H9 (cell line): Measurements from ENCODE around the gene UBAP1. TPM values are rescaled to one million over a fixed set of nuclear protein-coding genes. Genes with fewer than 3 reads are reported as not detected.

Experiments
- DNase-seq: peaks from one replicate; pipeline ENCODE4 v3.0.0-alpha.2; 2017
- H2AFZ ChIP-seq: one replicate; pipeline ENCODE4 v1.6.1; 2013; ENCODE audit warnings: mild to moderate bottlenecking, low read length, control low read depth, moderate library complexity
- H2AK5ac ChIP-seq: 2 replicates; pipeline ENCODE4 v1.6.1; 2013; ENCODE audit warnings: low read length, control low read depth, mixed read lengths; ENCODE audit not compliant: insufficient read length
- H2BK120ac ChIP-seq: one replicate; pipeline ENCODE4 v1.6.1; 2013; ENCODE audit warnings: low read depth, mild to moderate bottlenecking, low read length, control low read depth, inconsistent platforms; ENCODE audit not compliant: poor library complexity, severe bottlenecking
- H2BK12ac ChIP-seq: 2 replicates; pipeline ENCODE4 v1.6.1; 2013; ENCODE audit warnings: low read length, control low read depth, mixed read lengths, low read depth; ENCODE audit not compliant: insufficient read length
- H2BK15ac ChIP-seq: 2 replicates; pipeline ENCODE4 v1.6.1; 2013; ENCODE audit warnings: low read depth, low read length, control low read depth
- H2BK20ac ChIP-seq: one replicate; pipeline ENCODE4 v1.6.1; 2013; ENCODE audit warnings: low read depth, mild to moderate bottlenecking, low read length, control low read depth, inconsistent platforms; ENCODE audit not compliant: poor library complexity, severe bottlenecking
- H2BK5ac ChIP-seq: 2 replicates; pipeline ENCODE4 v1.6.1; 2013; ENCODE audit warnings: low read length, control low read depth, mixed read lengths; ENCODE audit not compliant: insufficient read length
- H3K14ac ChIP-seq: 2 replicates; pipeline ENCODE4 v1.6.1; 2013; ENCODE audit warnings: low read length, control low read depth; ENCODE audit not compliant: insufficient read depth
- H3K18ac ChIP-seq: 2 replicates; pipeline ENCODE4 v1.6.1; 2013; ENCODE audit warnings: low read depth, mild to moderate bottlenecking, mixed read lengths, low read length, control low read depth; ENCODE audit not compliant: insufficient read length
- H3K23ac ChIP-seq: 2 replicates; pipeline ENCODE4 v1.6.1; 2013; ENCODE audit warnings: low read length, control low read depth, mixed read lengths, low read depth; ENCODE audit not compliant: insufficient read length
- H3K23me2 ChIP-seq: 2 replicates; pipeline ENCODE4 v1.6.1; 2013; ENCODE audit warnings: low read depth, mild to moderate bottlenecking, mixed read lengths, low read length, control low read depth; ENCODE audit not compliant: insufficient read length, poor library complexity, severe bottlenecking
- H3K27ac ChIP-seq: 2 replicates; pipeline ENCODE4 v1.5.1; 2013; ENCODE audit warnings: low read length, control low read depth, mixed read lengths, low read depth; ENCODE audit not compliant: insufficient read length
- H3K27me3 ChIP-seq: 2 replicates; pipeline ENCODE4 v1.6.1; 2013; ENCODE audit warnings: low read length, control low read depth, inconsistent platforms; ENCODE audit not compliant: insufficient read depth
- H3K4ac ChIP-seq: 2 replicates; pipeline ENCODE4 v1.6.1; 2013; ENCODE audit warnings: low read depth, mild to moderate bottlenecking, control low read depth, inconsistent platforms, low read length, moderate library complexity
- H3K4me1 ChIP-seq: 2 replicates; pipeline ENCODE4 v1.6.1; 2013; ENCODE audit warnings: low read length, control low read depth, inconsistent platforms; ENCODE audit not compliant: insufficient read depth
- H3K4me2 ChIP-seq: 2 replicates; pipeline ENCODE4 v1.6.1; 2013; ENCODE audit warnings: low read length, control low read depth, mixed read lengths; ENCODE audit not compliant: insufficient read length, insufficient read depth
- H3K56ac ChIP-seq: 2 replicates; pipeline ENCODE4 v1.6.1; 2013; ENCODE audit warnings: low read depth, mild to moderate bottlenecking, mixed read lengths, low read length, control low read depth; ENCODE audit not compliant: insufficient read length
- H3K79me1 ChIP-seq: 2 replicates; pipeline ENCODE4 v1.6.1; 2013; ENCODE audit warnings: low read depth, mild to moderate bottlenecking, moderate library complexity, low read length, control low read depth, inconsistent platforms; ENCODE audit not compliant: insufficient read depth, poor library complexity, severe bottlenecking
- H3K79me2 ChIP-seq: 2 replicates; pipeline ENCODE4 v1.6.1; 2013; ENCODE audit warnings: low read length, control low read depth, inconsistent platforms; ENCODE audit not compliant: insufficient read depth
- H3K9ac ChIP-seq: 2 replicates; pipeline ENCODE4 v1.6.1; 2013; ENCODE audit warnings: low read length, control low read depth, mixed read lengths; ENCODE audit not compliant: insufficient read length; ENCODE audit errors: extremely low read depth
- H3K9me3 ChIP-seq: one replicate; pipeline ENCODE4 v1.6.1; 2013; ENCODE audit warnings: low read depth, low read length, inconsistent platforms; ENCODE audit not compliant: control insufficient read depth
- H3T11ph ChIP-seq: one replicate; pipeline ENCODE4 v1.6.1; 2013; ENCODE audit warnings: mild to moderate bottlenecking, low read length, control low read depth, inconsistent platforms
- H4K20me1 ChIP-seq: one replicate; pipeline ENCODE4 v1.6.1; 2013; ENCODE audit not compliant: control insufficient read depth, insufficient read length, insufficient read depth
- H4K5ac ChIP-seq: 2 replicates; pipeline ENCODE4 v1.6.1; 2013; ENCODE audit warnings: low read depth, mild to moderate bottlenecking, mixed read lengths, low read length, control low read depth; ENCODE audit not compliant: insufficient read length
- H4K8ac ChIP-seq: replicated peaks from 2 replicates; pipeline ENCODE4 v1.6.1; 2013; ENCODE audit warnings: low read length, control low read depth, mixed read lengths, low read depth; ENCODE audit not compliant: insufficient read length
- H4K91ac ChIP-seq: 2 replicates; pipeline ENCODE4 v1.6.1; 2013; ENCODE audit warnings: low read depth, mild to moderate bottlenecking, moderate library complexity, mixed read lengths, low read length, control low read depth; ENCODE audit not compliant: insufficient read length
- H3K27ac Mint-ChIP-seq, 3 experiments: 2 replicates in 2 of 3; 3 replicates in 1 of 3; pipeline ENCODE4 v1.8.0; 2020 to 2021; ENCODE audit warnings: mixed read lengths in 3 of 3, mild to moderate bottlenecking in 1 of 3, moderate library complexity in 1 of 3
- H3K27me3 Mint-ChIP-seq: 2 replicates; pipeline ENCODE4 v1.8.0; 2021; ENCODE audit warnings: low read depth, mild to moderate bottlenecking, moderate library complexity, mixed read lengths
- H3K36me3 Mint-ChIP-seq, 3 experiments: 2 replicates in 2 of 3; 3 replicates in 1 of 3; pipeline ENCODE4 v1.8.0; 2020 to 2021; ENCODE audit warnings: low read depth in 3 of 3, mixed read lengths in 3 of 3; ENCODE audit not compliant: insufficient read depth in 1 of 3
- H3K4me1 Mint-ChIP-seq, 2 experiments: 2 replicates each; pipeline ENCODE4 v1.8.0; 2020; ENCODE audit warnings: mixed read lengths in 2 of 2
- H3K4me3 Mint-ChIP-seq, 2 experiments: 2 replicates in 1 of 2; 3 replicates in 1 of 2; pipeline ENCODE4 v1.8.0; 2020 to 2021; ENCODE audit warnings: mild to moderate bottlenecking in 2 of 2, mixed read lengths in 2 of 2, moderate library complexity in 1 of 2
- H3K9me3 Mint-ChIP-seq, 2 experiments: 2 replicates in 1 of 2; 3 replicates in 1 of 2; pipeline ENCODE4 v1.8.0; 2020; ENCODE audit warnings: mild to moderate bottlenecking in 2 of 2, mixed read lengths in 2 of 2, moderate library complexity in 1 of 2
- CTCF ChIP-seq: fragments of 200-600 bp; sonication (generic); conservative IDR thresholded peaks from 3 replicates; pipeline ENCODE4 v1.8.0; 2021; ENCODE audit warnings: antibody characterized with exemption, mild to moderate bottlenecking
- WGBS: extraction: QIAGEN DNeasy Blood & Tissue Kit; methylation state at CpG from one replicate; pipeline ENCODE4 v1.1.7; 2013; ENCODE audit warnings: missing lambda C conversion rate, low lambda C conversion rate, mixed read lengths; ENCODE audit not compliant: insufficient read length; ENCODE audit errors: extremely low coverage; 5-methylcytosine and 5-hydroxymethylcytosine counted together
- total RNA-seq: library from RNA; stranded (reverse); gene quantifications from 2 replicates; pipeline ENCODE4 v1.2.1, GENCODE V29; 2021

UBAP1 gene
- total RNA-seq, 1 experiment from 2014 or later = 32.6 TPM

DNA sequence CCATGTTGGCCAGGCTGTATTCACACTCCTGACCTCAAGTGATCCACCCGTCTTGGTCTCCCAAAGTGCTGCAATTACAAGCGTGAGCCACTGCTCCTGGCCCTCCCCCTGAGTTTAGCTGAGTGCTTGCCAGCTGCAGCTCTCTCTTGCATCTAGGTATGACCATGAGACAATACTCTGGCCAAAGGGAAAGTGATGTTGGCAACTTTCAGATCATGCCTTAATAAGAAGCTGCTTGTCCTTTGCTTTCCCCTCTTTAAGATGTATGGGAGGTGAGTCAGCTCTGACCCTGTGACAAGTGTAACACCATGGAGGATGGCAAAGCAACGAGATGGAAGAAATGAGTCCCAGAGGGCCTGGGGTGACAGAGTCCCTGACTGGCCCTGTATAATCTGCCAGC, 33.7 kb upstream of the UBAP1 start:
- H2BK15ac ChIP-seq = no peak overlapping the region

More for the DNA sequence above, 33.7 kb upstream of the UBAP1 start:
- H3K27ac ChIP-seq = no peak overlapping the region
- no peak overlapping the region for H2AFZ ChIP-seq
- no peak overlapping the region for H3T11ph ChIP-seq
- no peak overlapping the region for H2BK120ac ChIP-seq
- no peaks in the 10 kb centered on the region for H4K20me1 ChIP-seq
- no peak overlapping the region for H3K9ac ChIP-seq
- H2AK5ac ChIP-seq = no peak overlapping the region
- H4K91ac ChIP-seq = no peak overlapping the region
- no peak for DNase-seq
- H3K4ac ChIP-seq = no peak overlapping the region
- H3K4me3 Mint-ChIP-seq = no peak overlapping the region
- no peak overlapping the region for H3K18ac ChIP-seq
- H3K23me2 ChIP-seq = no peaks in the 10 kb centered on the region
- no peak overlapping the region for H2BK12ac ChIP-seq
- H2BK20ac ChIP-seq = no peak overlapping the region
- no peaks in the 10 kb centered on the region for H3K9me3 ChIP-seq
- H3K27ac Mint-ChIP-seq = no peak overlapping the region
- H3K14ac ChIP-seq = no peak overlapping the region
- no peak for TF ChIP-seq CTCF
- no peaks in the 10 kb centered on the region for H3K36me3 Mint-ChIP-seq
- H3K79me2 ChIP-seq = no peaks in the 10 kb centered on the region
- peaks cover 1% of the 10 kb centered on the region; the same call in 1 of the 2 replicates for H3K27me3 Mint-ChIP-seq
- H4K8ac ChIP-seq = no peak overlapping the region
- H3K4me1 Mint-ChIP-seq = no peaks in the 10 kb centered on the region
- no peak overlapping the region for H3K56ac ChIP-seq
- no peaks in the 10 kb centered on the region for H3K4me1 ChIP-seq
- H3K27me3 ChIP-seq = no peaks in the 10 kb centered on the region
- no peak overlapping the region for H3K23ac ChIP-seq
- H3K79me1 ChIP-seq = no peaks in the 10 kb centered on the region
- H3K9me3 Mint-ChIP-seq = no peaks in the 10 kb centered on the region
- H3K4me2 ChIP-seq = no peak overlapping the region
- no CpG with 5 or more reads among the region's 3 CpGs for WGBS
- no peak overlapping the region for H2BK5ac ChIP-seq
- H4K5ac ChIP-seq = no peak overlapping the region
